HL-60/S4 (cell line): Measurements from ENCODE around the gene SESN2.
"Not testable (repeated sequence)": the region's sequence is repeated elsewhere in the genome, so short reads cannot be mapped to it uniquely, and the experiment has no call there.

Experiments
- in situ Hi-C: fragments of 300-500 bp; cut with MboI; formaldehyde crosslinking; loops from 2 replicates; pipeline ENCODE4 v1.14.3; 2022; ENCODE audit warnings: low sequenced_read_pairs

The SESN2 gene

GRCh38 chr1:28323720-28324119, 64.4 kb downstream of the SESN2 start:
- in situ Hi-C loops: no loop called here

GRCh38 chr1:28326515-28326914, 67.2 kb downstream of the SESN2 start:
- in situ Hi-C loops: no loop called here

- in situ Hi-C loops: no loop called here
Observed at GRCh38 chr1:28326984-28327383, 67.7 kb downstream of the SESN2 start.

- in situ Hi-C loops: not testable (repeated sequence)
Observed at GRCh38 chr1:28327431-28327830, 68.1 kb downstream of the SESN2 start.

GRCh38 chr1:28328228-28328648, 68.9 kb downstream of the SESN2 start:
- in situ Hi-C loops: no loop called here

GRCh38 chr1:28329395-28330153, 70.3 kb downstream of the SESN2 start:
- in situ Hi-C loops: no loop called here
